Breast epithelium (tissue), 3 donors: ENCODE results near the gene MICAL3.
"Not testable (repeated sequence)": the region's sequence is repeated elsewhere in the genome, so short reads cannot be mapped to it uniquely, and the experiment has no call there.

ENCODE experiments used
- POLR2A ChIP-seq: fragments of 450-650 bp; IDR thresholded peaks from one replicate; pipeline ENCODE4 v1.6.1; 2016; ENCODE audit warnings: antibody characterized with exemption, mild to moderate bottlenecking, moderate library complexity
- POLR2AphosphoS5 ChIP-seq, 3 donors: sonication (generic); formaldehyde crosslinking; IDR thresholded peaks; one replicate each; pipeline ENCODE4 v1.6.1; 2017; ENCODE audit warnings: antibody characterized with exemption in 3 of 3
- TF ChIP-seq, protein P1 (sequence below), 3 donors: fragments of 450-650 bp; IDR thresholded peaks; one replicate each; pipeline ENCODE4 v1.5.1; 2016 to 2017; ENCODE audit warnings: antibody characterized with exemption in 3 of 3, mild to moderate bottlenecking in 3 of 3, moderate library complexity in 3 of 3

DNA sequence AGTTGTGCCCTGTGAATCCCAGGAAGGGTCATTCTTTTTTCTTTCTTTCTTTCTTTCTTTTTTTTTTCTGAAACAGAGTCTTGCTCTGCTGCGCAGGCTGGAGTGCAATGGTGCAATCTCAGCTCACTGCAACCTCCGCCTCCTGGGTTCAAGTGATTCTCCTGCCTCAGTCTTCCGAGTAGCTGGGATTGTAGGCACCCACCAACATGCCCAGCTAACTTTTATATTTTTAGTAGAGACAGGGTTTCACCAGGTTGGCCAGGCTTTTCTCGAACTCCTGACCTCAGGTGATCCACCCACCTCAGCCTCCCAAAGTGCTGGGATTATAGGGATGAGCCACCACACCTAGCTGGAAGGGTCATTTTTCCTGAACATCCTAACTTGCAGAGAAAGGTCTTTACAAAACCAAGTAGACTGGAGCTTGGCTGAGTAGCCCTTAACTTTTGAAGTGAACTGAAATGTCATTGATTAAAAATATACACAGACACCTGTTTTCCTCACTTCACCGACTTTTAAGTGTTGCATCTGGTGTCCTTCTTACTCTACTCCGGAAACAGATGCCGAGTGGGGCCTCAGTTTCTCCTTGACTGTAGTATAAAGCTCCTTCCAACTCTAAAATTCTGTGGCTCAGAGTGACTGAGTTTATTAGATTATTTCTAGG, 47.1 kb upstream of the MICAL3 start:
- TF ChIP-seq, protein P1, sequence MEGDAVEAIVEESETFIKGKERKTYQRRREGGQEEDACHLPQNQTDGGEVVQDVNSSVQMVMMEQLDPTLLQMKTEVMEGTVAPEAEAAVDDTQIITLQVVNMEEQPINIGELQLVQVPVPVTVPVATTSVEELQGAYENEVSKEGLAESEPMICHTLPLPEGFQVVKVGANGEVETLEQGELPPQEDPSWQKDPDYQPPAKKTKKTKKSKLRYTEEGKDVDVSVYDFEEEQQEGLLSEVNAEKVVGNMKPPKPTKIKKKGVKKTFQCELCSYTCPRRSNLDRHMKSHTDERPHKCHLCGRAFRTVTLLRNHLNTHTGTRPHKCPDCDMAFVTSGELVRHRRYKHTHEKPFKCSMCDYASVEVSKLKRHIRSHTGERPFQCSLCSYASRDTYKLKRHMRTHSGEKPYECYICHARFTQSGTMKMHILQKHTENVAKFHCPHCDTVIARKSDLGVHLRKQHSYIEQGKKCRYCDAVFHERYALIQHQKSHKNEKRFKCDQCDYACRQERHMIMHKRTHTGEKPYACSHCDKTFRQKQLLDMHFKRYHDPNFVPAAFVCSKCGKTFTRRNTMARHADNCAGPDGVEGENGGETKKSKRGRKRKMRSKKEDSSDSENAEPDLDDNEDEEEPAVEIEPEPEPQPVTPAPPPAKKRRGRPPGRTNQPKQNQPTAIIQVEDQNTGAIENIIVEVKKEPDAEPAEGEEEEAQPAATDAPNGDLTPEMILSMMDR (IDR thresholded peaks at IDR 0.05) = not testable (repeated sequence)
- not testable (repeated sequence) for TF ChIP-seq POLR2AphosphoS5 (IDR thresholded peaks at IDR 0.05); POLR2A
